ENCODE results near the gene SIN3A.
"Not testable (repeated sequence)": the region's sequence is repeated elsewhere in the genome, so short reads cannot be mapped to it uniquely, and the experiment has no call there.

Gene SIN3A

GRCh38 chr15:75436881-75437280 lies 14.6 kb downstream of the SIN3A start:
- Histone ChIP-seq H3K36me3 (ENCODE audit: insufficient read depth, low read length) (no peaks in the 10 kb centered on the region; the same call in 1 of the 2 replicates), H3K9ac (ENCODE audit: low read depth, low read length) (no peak overlapping the region), H3K4me1 (ENCODE audit: insufficient read depth, low read length) (no peaks in the 10 kb centered on the region), H3K9me3 (ENCODE audit: control insufficient read depth, insufficient read depth, low read length) (no peaks in the 10 kb centered on the region)

- H3K9ac ChIP-seq (ENCODE audit: low read depth, low read length): no peak overlapping the region
Measured at GRCh38 chr15:75431682-75432081, 19.8 kb downstream of the SIN3A start.

GRCh38 chr15:75431270-75431669 lies 20.2 kb downstream of the SIN3A start:
- H3K36me3 ChIP-seq (ENCODE audit: insufficient read depth, low read length): peaks cover 9% of the 10 kb centered on the region

More at GRCh38 chr15:75431682-75432081, 19.8 kb downstream of the SIN3A start:
- Histone ChIP-seq H3K4me1 (ENCODE audit: insufficient read depth, low read length) (no peaks in the 10 kb centered on the region), H3K9me3 (ENCODE audit: control insufficient read depth, insufficient read depth, low read length) (no peaks in the 10 kb centered on the region), H3K36me3 (ENCODE audit: insufficient read depth, low read length) (peaks cover 9% of the 10 kb centered on the region)

GRCh38 chr15:75430259-75430658 lies 21.2 kb downstream of the SIN3A start:
- no peak overlapping the region for H3K9ac ChIP-seq (ENCODE audit: low read depth, low read length)
- no peaks in the 10 kb centered on the region for H3K4me1 ChIP-seq (ENCODE audit: insufficient read depth, low read length)
- peaks cover 9% of the 10 kb centered on the region for H3K36me3 ChIP-seq (ENCODE audit: insufficient read depth, low read length)
- no peaks in the 10 kb centered on the region for H3K9me3 ChIP-seq (ENCODE audit: control insufficient read depth, insufficient read depth, low read length)

More at GRCh38 chr15:75431270-75431669, 20.2 kb downstream of the SIN3A start:
- H3K9me3 ChIP-seq (ENCODE audit: control insufficient read depth, insufficient read depth, low read length): no peaks in the 10 kb centered on the region
- H3K4me1 ChIP-seq (ENCODE audit: insufficient read depth, low read length): no peaks in the 10 kb centered on the region
- no peak overlapping the region for H3K9ac ChIP-seq (ENCODE audit: low read depth, low read length)

GRCh38 chr15:75428152-75428551 lies 23.3 kb downstream of the SIN3A start:
- peaks cover 9% of the 10 kb centered on the region for H3K36me3 ChIP-seq (ENCODE audit: insufficient read depth, low read length)

GRCh38 chr15:75425966-75426500 lies 25.5 kb downstream of the SIN3A start:
- H3K36me3 ChIP-seq (ENCODE audit: insufficient read depth, low read length): peaks cover 24% of the 10 kb centered on the region

More at GRCh38 chr15:75428152-75428551, 23.3 kb downstream of the SIN3A start:
- no peak overlapping the region for H3K9ac ChIP-seq (ENCODE audit: low read depth, low read length)
- no peaks in the 10 kb centered on the region for H3K4me1 ChIP-seq (ENCODE audit: insufficient read depth, low read length)
- no peaks in the 10 kb centered on the region for H3K9me3 ChIP-seq (ENCODE audit: control insufficient read depth, insufficient read depth, low read length)

GRCh38 chr15:75422554-75422953 lies 28.9 kb downstream of the SIN3A start:
- Histone ChIP-seq H3K4me1 (ENCODE audit: insufficient read depth, low read length) (no peaks in the 10 kb centered on the region), H3K9me3 (ENCODE audit: control insufficient read depth, insufficient read depth, low read length) (no peaks in the 10 kb centered on the region), H3K36me3 (ENCODE audit: insufficient read depth, low read length) (peaks cover 18% of the 10 kb centered on the region), H3K9ac (ENCODE audit: low read depth, low read length) (no peak overlapping the region)

More at GRCh38 chr15:75425966-75426500, 25.5 kb downstream of the SIN3A start:
- H3K9ac ChIP-seq (ENCODE audit: low read depth, low read length): no peak overlapping the region
- no peaks in the 10 kb centered on the region for H3K9me3 ChIP-seq (ENCODE audit: control insufficient read depth, insufficient read depth, low read length)
- no peaks in the 10 kb centered on the region for H3K4me1 ChIP-seq (ENCODE audit: insufficient read depth, low read length)

GRCh38 chr15:75420698-75421097 lies 30.8 kb downstream of the SIN3A start:
- H3K9ac ChIP-seq (ENCODE audit: low read depth, low read length): no peak overlapping the region
- H3K36me3 ChIP-seq (ENCODE audit: insufficient read depth, low read length): peaks cover 18% of the 10 kb centered on the region
- no peaks in the 10 kb centered on the region for H3K4me1 ChIP-seq (ENCODE audit: insufficient read depth, low read length)
- no peaks in the 10 kb centered on the region for H3K9me3 ChIP-seq (ENCODE audit: control insufficient read depth, insufficient read depth, low read length)

GRCh38 chr15:75416584-75416983 lies 34.9 kb downstream of the SIN3A start:
- H3K9ac ChIP-seq (ENCODE audit: low read depth, low read length): no peak overlapping the region
- no peaks in the 10 kb centered on the region for H3K9me3 ChIP-seq (ENCODE audit: control insufficient read depth, insufficient read depth, low read length)
- no peaks in the 10 kb centered on the region for H3K4me1 ChIP-seq (ENCODE audit: insufficient read depth, low read length)
- peaks cover 20% of the 10 kb centered on the region for H3K36me3 ChIP-seq (ENCODE audit: insufficient read depth, low read length)

- Histone ChIP-seq H3K9me3 (ENCODE audit: control insufficient read depth, insufficient read depth, low read length) (no peaks in the 10 kb centered on the region), H3K9ac (ENCODE audit: low read depth, low read length) (no peak overlapping the region), H3K36me3 (ENCODE audit: insufficient read depth, low read length) (peaks cover 37% of the 10 kb centered on the region), H3K4me1 (ENCODE audit: insufficient read depth, low read length) (no peaks in the 10 kb centered on the region)
Measured at GRCh38 chr15:75410196-75410595, 41.3 kb downstream of the SIN3A start.

GRCh38 chr15:75407083-75407482 lies 44.4 kb downstream of the SIN3A start:
- Histone ChIP-seq H3K4me1 (ENCODE audit: insufficient read depth, low read length) (no peaks in the 10 kb centered on the region), H3K36me3 (ENCODE audit: insufficient read depth, low read length) (peaks cover 30% of the 10 kb centered on the region), H3K9me3 (ENCODE audit: control insufficient read depth, insufficient read depth, low read length) (no peaks in the 10 kb centered on the region), H3K9ac (ENCODE audit: low read depth, low read length) (no peak overlapping the region)

GRCh38 chr15:75403892-75404291 lies 47.6 kb downstream of the SIN3A start:
- no peaks in the 10 kb centered on the region for H3K9me3 ChIP-seq (ENCODE audit: control insufficient read depth, insufficient read depth, low read length)
- peaks cover 19% of the 10 kb centered on the region for H3K36me3 ChIP-seq (ENCODE audit: insufficient read depth, low read length)
- H3K4me1 ChIP-seq (ENCODE audit: insufficient read depth, low read length): no peaks in the 10 kb centered on the region

GRCh38 chr15:75397494-75397893 lies 54.0 kb downstream of the SIN3A start:
- no peak overlapping the region for H3K9ac ChIP-seq (ENCODE audit: low read depth, low read length)

More at GRCh38 chr15:75403892-75404291, 47.6 kb downstream of the SIN3A start:
- H3K9ac ChIP-seq (ENCODE audit: low read depth, low read length): no peak overlapping the region

GRCh38 chr15:75389791-75390382 lies 61.6 kb downstream of the SIN3A start:
- peaks cover 43% of the 10 kb centered on the region for H3K36me3 ChIP-seq (ENCODE audit: insufficient read depth, low read length)
- H3K9ac ChIP-seq (ENCODE audit: low read depth, low read length): no peak overlapping the region
- H3K4me1 ChIP-seq (ENCODE audit: insufficient read depth, low read length): no peaks in the 10 kb centered on the region
- H3K9me3 ChIP-seq (ENCODE audit: control insufficient read depth, insufficient read depth, low read length): no peaks in the 10 kb centered on the region

More at GRCh38 chr15:75397494-75397893, 54.0 kb downstream of the SIN3A start:
- peaks cover 27% of the 10 kb centered on the region for H3K36me3 ChIP-seq (ENCODE audit: insufficient read depth, low read length)
- no peaks in the 10 kb centered on the region for H3K9me3 ChIP-seq (ENCODE audit: control insufficient read depth, insufficient read depth, low read length)
- H3K4me1 ChIP-seq (ENCODE audit: insufficient read depth, low read length): no peaks in the 10 kb centered on the region

- H3K4me1 ChIP-seq (ENCODE audit: insufficient read depth, low read length); H3K9ac ChIP-seq (ENCODE audit: low read depth, low read length); H3K9me3 ChIP-seq (ENCODE audit: control insufficient read depth, insufficient read depth, low read length): not testable (repeated sequence)
- peaks cover 28% of the 10 kb centered on the region for H3K36me3 ChIP-seq (ENCODE audit: insufficient read depth, low read length)
Measured at GRCh38 chr15:75383986-75384385, 67.5 kb downstream of the SIN3A start.

Data from ES-I3 (cell line).